Stimulated activated CD4-positive, alpha-beta T cell treated with anti-CD3 and anti-CD28 coated beads, Interleukin-12 subunit alpha, Interleukin-12 subunit beta, amount 100 ng/mL, for 4 hours (primary cell): Measurements from ENCODE around the gene IL1RAPL2.
"Not testable (repeated sequence)": the region's sequence is repeated elsewhere in the genome, so short reads cannot be mapped to it uniquely, and the experiment has no call there.

Experiments
- DNase-seq: peaks from one replicate; pipeline ENCODE4 v3.0.0-alpha.2; 2020

IL1RAPL2 gene

DNA sequence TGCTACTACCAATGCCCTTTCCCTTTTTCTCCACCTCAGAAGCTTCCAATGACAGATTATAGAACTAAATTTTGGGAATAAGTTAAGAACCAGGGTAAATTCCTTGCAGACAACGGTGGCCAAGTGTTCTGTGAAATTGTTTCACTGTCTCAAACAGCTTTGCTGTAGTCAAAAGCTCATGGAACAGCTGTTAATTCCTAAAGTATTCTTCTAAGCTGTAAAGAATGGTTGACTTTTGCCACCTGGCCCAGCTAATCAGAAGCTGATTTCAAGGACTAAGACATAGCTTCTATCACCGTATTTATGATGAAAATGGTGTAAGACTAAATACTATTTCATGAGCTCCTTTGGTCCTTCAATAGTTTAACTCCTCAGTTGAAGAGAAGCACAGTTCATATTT is 297.5 kb downstream of the IL1RAPL2 start:
- DNase-seq, result no peak

GRCh38 chrX:104864296-104864695 is 298.3 kb downstream of the IL1RAPL2 start:
- DNase-seq, result no peak

DNA sequence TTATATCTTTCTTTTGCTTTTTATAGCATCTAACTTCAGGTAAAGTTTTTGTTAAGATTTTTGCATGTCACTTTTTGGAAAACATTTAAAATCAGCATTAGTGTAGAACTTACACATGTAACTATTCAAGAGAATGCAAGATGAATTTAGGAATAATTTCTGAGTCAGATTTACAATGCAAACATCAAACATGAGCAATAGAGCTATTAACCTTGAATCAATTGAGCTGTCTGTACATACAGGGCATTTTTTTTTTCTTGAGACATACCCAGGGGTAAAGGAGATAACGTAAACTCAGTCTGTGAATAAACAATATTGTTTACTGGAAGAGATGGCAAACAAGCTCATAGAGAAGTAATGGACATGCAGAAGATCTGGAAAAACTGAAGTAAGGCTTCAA is 311.5 kb downstream of the IL1RAPL2 start:
- DNase-seq, result no peak

GRCh38 chrX:104902070-104902469 is 336.1 kb downstream of the IL1RAPL2 start:
- no peak for DNase-seq

DNA sequence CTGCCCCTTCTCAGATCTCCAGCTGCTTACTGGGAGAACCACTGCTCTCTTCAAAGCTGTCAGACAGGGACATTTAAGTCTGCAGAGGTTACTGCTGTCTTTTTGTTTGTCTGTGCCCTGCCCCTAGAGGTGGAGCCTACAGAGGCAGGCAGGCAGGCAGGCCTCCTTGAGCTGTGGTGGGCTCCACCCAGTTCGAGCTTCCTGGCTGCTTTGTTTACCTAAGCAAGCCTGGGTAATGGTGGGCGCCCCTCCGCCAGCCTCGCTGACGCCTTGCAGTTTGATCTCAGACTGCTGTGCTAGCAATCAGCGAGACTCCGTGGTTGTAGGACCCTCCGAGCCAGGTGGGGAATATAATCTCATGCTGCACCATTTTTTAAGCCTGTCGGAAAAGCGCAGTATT is 343.7 kb downstream of the IL1RAPL2 start:
- not testable (repeated sequence) for DNase-seq

DNA sequence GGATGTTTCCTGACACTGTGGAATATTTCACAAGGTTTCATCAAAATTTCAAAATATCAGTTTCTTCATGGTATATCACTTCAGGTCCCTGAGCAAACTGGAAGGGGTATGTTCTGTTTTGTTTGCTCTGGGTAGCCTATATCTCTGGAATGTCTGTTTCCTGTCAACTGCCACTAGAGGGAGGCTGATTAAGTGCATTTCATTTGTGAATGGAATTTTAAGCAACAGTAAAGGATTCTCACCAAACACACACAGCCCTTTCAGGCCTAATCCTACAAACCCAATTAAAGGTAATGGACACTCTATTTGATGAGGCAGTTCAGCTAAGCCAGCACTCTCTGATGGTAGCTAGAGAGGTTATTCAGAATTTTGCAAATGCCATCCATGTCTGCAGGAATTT is 347.3 kb downstream of the IL1RAPL2 start:
- no peak for DNase-seq

DNA sequence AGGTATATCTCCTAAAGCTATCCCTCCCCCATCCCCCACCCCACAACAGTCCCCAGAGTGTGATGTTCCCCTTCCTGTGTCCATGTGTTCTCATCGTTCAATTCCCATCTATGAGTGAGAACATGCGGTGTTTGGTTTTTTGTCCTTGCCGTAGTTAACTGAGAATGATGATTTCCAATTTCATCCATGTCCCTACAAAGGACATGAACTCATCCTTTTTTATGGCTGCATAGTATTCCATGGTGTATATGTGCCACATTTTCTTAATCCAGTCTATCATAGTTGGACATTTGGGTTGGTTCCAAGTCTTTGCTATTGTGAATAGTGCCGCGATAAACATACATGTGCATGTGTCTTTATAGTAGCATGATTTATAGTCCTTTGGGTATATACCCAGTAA is 348.7 kb downstream of the IL1RAPL2 start:
- not testable (repeated sequence) for DNase-seq

GRCh38 chrX:104918122-104918521 is 352.1 kb downstream of the IL1RAPL2 start:
- no peak for DNase-seq

DNA sequence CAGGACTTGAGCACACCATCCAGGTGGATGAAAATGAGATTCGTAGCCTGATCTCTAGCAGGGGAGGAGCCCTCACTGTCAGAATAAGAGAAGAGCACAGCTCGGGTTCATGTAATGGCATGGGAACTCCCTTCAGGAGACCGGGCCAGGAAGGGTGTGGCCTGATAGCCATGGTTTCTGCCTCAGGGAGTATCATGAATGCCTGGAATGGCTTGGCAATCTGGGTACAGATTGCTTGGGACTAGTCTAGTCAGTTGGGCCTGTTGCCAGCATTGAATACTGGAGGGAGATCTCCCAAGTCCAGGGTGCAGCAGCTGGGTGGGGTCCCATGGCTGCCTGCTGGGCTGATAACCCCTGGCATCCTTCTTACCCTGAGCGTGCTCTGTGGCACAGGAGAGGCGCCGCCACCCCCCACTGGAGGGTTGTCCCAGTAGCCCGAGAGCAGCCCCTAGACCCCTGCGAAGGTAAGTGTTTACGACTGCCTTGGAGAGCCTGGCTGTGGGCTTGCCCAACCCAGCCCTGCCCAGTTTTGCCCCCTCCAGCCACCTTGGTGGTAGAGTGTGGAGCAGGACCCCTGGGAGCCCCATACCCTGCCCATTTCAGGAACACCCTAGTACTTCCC is 355.7 kb downstream of the IL1RAPL2 start:
- no peak for DNase-seq

- peak; percentile 28 for DNase-seq
These were observed 356.2 kb downstream of the IL1RAPL2 start for GRCh38 chrX:104922206-104922621.

DNA sequence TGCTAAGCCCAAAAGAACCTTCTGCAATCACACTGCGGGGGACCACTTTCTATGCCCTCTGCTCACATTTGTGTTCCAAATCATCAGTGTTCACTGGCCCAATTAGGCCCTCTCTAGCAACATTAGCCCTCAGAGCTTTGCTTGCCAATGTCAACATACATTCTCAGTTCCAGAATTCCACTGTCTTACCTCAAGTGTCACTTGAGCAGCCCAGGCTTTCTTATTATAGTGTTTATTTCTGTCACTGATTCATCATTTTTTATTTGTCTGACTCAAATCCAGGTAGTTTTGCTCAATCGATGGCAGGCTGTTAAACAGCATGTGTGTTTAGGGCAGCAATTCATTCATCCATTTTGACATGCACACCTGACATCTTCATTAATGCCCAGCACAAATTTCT is 363.3 kb downstream of the IL1RAPL2 start:
- DNase-seq, result no peak

DNA sequence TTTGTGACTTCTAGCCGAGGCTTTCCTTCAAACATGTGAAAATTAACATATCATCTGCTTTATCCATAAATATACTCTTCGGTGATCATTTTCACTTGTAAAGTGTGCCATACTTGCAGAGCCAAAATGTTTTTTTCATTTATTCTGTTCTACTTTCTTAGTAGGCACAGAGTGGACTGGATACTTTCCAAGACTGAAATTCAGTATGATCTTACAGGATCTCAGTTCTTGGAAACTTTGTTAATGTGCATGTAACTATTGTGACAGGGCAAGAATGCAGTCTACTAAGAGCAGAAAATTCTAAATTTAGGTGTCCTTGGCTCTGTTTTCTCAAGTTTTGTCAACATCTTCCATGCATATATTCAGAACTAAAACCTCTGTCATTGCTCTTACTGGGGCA is 369.6 kb downstream of the IL1RAPL2 start:
- DNase-seq, result no peak

DNA sequence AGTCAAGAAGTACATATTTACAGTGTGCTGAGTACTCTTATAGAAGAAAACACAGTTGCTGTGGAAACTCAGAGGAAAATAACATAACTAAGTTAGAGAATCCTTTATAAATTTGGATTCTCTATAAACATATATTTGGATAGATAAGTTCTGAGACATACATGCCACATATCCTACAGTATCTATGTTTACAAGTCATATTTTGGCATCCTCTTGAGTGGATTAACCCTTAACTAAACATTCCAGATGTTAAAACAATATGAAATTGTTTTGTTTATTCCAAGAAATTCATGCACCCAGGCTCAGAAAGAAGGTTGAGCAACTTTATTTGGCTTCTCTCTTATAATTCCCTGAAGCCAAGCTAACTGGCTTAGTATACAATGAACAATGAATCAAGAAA is 387.3 kb downstream of the IL1RAPL2 start:
- no peak for DNase-seq

GRCh38 chrX:104961926-104962325 is 395.9 kb downstream of the IL1RAPL2 start:
- no peak for DNase-seq

- DNase-seq, result no peak
These were observed 402.2 kb downstream of the IL1RAPL2 start for GRCh38 chrX:104968241-104968640.

DNA sequence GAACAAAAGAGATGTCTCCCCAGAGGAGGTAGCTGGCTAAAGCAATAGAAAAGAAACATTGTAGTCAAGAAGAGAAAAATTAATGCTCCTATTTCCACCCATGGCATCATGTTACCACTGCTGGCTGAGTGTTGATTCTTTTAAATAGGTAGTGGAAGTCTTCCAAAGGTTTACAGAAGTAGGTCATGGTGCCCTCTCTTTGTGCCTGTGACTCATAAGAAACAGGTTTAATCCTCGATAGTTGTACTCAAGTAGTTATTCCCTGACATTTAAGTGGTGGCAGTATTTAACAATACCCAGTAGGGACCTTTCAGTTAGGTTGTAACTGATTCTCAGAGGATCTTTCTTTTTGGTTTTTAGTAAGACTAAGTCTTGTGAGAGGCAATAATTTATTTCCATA is 406.7 kb downstream of the IL1RAPL2 start:
- no peak for DNase-seq

DNA sequence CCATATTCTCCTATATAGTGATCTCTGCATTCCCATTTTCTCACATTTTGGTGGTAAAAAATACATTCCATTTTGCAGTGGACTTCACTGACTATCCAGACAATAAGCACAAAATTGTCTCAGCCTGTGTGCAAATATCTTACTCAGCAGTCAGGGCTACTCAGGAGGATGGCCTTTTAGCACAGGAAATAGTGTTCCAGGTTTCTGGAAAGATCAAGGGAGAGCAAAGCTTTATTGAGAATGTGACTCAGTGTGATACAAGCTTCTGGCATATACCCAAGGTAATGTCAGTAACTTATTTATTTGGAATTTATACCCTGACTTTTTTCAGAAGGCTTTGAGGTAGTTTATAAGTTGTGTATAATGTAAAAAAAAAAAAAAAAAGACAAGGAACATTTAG is 421.1 kb downstream of the IL1RAPL2 start:
- DNase-seq, result no peak

- no peak for DNase-seq
These were observed 422.0 kb downstream of the IL1RAPL2 start for GRCh38 chrX:104988038-104988437.

DNA sequence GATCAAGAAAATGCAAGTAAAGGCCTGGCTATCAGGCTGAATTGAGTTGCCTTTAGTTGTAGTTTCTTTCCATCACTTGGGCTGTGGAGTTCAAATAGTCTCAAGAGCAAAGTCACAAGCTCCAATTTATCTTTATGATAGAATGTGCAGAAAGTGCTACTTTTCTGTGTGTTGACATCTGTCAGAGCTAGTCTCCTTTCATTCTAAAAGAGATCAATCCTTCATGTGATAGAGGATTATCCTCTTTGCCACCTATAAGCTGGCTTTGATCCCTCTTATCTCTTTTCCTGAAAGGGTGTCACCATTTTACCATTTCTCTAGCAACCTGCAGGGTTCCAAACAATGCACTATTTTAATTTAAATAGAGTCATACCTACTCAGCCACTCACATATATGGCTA is 429.5 kb downstream of the IL1RAPL2 start:
- no peak for DNase-seq

DNA sequence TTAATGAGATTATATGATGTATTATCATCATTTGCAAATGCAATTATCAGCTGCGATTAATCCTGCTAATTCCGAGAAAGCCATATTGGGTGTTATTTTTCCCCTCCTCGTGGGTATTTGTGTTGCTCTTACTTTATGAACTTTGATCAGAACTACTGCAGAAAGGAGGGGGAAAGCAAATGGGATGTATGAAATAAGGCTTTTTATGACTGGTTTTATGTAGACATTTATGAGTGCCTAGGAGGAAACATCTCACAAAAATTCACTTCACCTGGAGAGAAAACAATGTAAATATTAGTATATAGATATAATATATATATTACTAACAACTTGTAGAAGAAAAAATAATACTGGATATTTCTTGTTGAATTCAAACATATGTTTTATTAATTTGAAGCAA is 440.1 kb downstream of the IL1RAPL2 start:
- DNase-seq, result no peak

DNA sequence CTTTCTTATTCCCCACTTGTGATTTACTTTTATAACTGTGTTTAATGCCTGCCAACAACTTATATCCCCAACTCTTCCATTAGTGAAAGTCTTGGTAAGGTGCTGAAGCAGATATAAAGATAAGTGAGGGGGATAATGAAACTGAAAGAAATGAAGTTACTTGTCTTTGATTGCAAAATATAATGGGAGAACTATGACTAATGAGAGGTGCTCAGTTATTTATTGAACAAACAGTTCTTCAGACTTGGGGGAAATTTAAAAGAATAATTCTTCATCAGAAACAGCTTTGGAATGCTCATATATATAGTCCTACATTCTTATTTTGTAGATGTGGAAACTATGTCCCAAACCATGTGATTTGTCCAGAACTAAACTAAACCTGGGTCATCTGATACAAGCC is 441.0 kb downstream of the IL1RAPL2 start:
- no peak for DNase-seq

DNA sequence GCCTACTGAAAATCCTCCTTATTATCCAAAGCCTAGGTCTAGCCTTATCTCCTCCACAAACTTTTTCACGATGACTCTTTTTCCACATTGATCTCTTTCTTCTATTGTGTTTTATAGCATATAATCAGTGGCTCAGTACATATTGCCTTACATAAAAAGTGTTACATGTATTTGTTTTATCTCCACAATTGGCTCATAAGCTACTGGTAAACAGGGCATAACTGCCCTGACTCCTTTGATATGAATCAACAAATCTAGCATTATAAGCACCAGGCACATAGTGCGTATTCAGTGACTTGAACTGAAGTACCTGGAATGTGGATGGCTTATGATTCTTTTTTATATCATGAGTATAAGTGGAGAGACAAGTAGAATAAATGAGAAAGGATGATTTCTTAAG is 447.7 kb downstream of the IL1RAPL2 start:
- DNase-seq, result no peak

GRCh38 chrX:105017641-105018040 is 451.6 kb downstream of the IL1RAPL2 start:
- DNase-seq, result no peak

DNA sequence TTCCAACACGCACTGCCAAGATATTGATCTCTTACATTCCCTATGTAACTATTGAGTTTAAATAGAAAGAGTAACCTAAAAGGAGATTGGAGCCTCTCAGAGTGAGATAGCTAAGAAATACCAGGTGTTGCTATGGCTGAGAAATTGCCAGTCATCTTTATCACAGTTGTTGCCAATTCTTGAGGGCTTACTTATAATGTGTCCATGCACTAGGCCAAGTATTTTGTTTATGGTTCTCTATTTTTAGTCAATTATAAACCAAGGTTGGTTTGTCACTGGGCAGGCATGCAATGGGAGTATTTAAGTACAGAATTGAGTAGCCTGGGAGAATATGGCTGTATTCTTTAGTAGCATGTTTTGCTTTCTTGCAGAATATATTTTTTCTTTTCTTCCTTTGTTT is 452.9 kb downstream of the IL1RAPL2 start:
- DNase-seq, result no peak

- DNase-seq, result not testable (repeated sequence)
These were observed 463.0 kb downstream of the IL1RAPL2 start for GRCh38 chrX:105028962-105029361.
